Stimulated activated CD8-positive, alpha-beta memory T cell treated with anti-CD3 and anti-CD28 coated beads, Interleukin-2, amount 100 ng/mL, for 1 hour (primary cell): Measurements from ENCODE around the gene TEKT2.

ENCODE experiments used
- DNase-seq, 2 donors: peaks; one replicate each; pipeline ENCODE4 v3.0.0-alpha.2; 2020; ENCODE audit warnings: low read depth in 2 of 2

Gene TEKT2, protein sequence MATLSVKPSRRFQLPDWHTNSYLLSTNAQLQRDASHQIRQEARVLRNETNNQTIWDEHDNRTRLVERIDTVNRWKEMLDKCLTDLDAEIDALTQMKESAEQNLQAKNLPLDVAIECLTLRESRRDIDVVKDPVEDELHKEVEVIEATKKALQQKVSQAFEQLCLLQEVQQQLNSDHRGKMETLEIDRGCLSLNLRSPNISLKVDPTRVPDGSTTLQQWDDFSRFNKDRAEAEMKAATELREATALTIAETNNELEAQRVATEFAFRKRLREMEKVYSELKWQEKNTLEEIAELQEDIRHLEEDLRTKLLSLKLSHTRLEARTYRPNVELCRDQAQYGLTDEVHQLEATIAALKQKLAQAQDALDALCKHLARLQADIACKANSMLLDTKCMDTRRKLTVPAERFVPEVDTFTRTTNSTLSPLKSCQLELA

DNA sequence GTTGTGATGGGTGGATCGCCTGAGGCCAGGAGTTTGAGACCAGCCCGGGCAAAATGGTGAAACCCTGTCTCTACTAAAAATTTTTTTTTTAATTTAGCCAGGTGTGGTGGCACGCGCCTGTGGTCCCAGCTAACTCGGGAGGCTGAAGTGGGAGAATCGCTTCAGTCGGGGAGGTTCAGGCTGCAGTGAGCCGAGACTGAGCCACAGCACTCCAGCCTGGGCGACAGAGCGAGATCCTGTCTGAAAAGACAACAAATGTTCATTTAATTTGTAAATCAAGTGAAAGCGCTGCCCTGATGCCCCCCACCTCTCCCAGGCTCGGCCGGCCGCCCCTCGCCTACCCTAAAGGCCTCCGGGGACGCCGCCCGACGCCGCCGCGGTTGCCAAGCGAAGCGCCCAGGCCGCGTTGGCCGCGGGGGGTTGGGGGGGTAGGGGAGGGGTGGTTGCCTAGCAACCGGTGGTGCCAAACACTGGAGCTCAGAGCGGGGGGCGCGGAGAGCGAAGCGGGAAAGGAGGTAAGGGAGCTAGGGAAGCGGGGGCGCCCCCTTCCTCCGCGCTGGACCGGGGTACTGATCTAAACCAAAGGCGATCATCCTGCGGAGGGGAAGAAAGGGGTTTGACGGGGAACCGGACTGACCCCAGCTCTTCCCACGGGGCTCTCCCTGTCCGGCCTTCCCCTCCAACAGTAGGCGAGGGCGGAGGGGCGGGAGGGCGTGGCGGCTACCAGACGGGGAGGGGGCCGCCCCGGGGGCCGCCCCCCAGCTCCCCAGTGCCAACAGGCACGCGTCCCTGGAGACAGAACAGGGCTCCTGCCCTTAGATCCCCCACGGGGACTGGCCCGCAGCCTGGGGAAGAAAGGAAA lies at the start of gene TEKT2:
Gene TEKT2, plus strand, starts transcription at position 460 of the 862 bp plus-strand sequence. CDS start 828 bp downstream, outside the sequence.
- DNase-seq = no peak

DNA sequence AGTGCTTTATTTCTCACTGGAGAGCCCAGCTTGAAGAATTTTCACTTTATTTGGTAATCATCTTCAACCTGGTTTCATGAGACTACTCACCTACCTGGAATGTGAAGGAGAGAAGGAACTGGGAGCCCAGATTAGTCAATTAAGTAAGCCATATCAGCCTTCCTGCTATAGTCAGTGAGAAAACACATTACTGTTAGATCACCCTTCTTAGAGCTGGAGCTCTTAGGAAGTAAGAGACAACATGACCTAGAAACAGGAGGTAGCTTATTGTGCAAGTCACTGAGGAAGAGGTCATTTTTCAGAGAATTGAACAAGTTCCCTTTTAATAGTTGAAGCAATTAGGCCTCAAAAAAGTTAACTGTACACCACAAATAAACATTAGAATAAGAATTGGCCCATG lies 49.2 kb upstream of the TEKT2 start:
- DNase-seq = no peak

DNA sequence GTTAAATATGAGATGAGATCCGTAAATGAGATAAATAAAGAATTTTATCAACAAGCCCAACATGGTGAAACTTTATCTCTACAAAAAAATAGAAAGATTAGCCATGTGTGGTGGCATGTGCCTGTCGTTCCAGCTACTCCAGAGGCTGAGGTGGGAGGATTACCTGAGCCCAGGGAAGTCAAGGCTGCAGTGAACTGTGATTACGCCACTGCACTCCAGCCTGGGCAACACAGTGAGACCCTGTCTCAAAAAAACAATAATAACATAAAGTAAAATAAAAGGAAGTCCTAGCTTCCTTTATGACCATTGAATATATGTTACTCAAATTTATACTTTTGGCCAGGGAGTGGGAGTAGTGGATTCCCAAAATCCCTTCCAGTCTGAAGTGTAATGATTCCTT lies 48.7 kb upstream of the TEKT2 start:
- no peak for DNase-seq

DNA sequence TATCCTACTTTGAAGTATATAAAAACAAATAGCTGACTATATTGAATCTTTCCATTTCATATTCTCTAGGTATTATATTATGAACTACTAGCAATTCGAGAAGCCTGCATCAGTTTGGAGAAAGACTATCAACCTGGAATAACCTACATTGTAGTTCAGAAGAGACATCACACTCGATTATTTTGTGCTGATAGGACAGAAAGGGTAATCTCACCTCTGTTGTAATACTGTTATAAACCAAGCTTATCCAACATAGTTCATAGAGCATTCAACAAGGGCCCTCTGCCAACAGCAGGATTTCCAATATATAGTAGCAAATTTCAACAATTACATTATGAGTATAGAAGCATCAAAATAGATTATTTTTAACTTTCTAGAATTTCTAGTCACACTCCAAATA lies 43.7 kb upstream of the TEKT2 start:
- DNase-seq = no peak

DNA sequence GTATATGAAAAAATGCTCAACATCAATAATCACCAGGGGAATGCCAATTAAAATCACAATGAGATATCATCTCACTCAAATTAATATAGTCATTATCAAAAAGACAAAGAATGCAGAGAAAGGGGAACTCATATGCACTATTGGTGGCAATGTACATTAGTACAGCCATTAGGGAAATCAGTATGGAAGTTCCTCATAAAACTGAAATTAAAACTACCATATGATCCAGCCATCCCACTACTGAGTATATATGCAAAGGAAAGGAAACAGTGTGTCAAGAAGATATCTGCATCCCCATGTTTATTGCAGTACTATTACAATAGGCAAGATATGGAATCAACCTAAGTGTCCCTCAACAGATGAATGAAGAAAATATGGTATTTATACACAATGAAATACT lies 32.1 kb upstream of the TEKT2 start:
- DNase-seq = no peak

DNA sequence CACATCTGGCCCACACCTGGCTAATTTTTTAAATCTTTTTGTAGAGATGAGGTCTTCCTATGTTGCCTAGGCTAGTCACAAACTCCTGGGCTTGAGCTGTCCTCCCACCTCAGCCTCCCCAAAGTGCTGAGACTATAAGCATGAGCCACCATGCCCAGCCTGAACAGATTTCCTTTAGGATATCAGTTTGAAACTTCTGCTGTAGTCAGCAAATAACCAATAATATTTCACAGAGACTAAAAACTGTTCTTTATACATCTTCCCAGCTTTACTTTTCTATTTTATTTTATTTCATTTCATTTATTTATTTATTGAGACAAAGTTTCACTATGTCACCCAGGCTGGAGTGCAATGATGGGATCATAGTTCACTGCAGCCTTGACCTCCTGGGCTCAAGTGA lies 29.9 kb upstream of the TEKT2 start:
- DNase-seq = no peak

DNA sequence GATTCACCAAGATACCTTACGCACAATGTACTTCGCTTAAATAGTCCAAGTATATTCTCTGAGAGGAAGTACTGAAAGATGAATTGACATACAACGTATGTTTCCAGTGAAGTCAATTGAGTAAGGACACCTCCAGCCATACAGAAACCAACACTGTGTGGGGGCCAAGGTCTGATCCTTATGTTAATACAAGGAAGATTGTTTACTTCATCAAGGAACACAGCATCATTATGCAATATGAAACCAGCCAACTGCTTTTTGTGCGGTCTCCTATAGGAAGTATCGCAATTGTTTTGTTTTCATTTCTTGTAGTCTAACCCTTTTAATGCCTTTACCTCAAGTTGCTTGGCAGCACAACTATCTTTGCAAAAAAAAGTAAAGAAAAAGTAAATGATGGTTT lies 28.2 kb upstream of the TEKT2 start:
- DNase-seq = no peak

DNA sequence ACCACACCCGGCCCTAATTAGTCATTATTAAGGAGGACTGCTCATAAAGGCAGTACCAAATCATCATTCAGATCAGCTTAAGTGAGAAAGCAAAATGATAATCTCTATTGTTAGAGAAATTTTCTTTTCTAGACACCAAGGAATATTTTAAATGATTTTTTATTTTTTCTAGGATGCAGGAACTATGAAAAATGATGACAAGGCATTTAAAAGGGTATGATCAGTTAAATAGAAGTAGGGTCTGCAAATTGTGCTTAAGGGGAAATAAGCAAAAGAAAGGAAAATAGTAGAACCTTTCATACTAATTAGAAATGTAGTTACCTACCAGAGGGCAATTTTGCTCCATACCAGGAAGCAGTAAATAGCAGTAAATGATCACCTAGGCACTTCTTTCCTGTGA lies 21.6 kb upstream of the TEKT2 start:
- no peak for DNase-seq

DNA sequence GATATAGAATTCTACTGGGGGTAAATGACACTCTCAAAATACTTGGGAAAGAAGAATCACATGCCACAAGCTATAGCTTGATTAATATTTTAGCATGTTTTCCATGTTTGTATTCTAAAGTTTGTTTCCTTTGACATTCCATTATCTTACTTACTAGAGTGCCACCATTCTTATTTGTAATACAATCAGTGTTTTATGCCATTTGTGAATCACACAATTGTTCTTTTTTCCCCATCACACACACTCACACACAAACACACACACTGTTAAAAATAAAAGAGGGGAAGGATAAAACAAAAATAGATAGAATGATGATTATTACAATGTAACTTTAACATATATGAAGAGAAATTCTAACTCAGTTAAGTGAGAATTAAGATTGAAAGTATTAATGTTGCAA lies 16.0 kb upstream of the TEKT2 start:
- no peak for DNase-seq

DNA sequence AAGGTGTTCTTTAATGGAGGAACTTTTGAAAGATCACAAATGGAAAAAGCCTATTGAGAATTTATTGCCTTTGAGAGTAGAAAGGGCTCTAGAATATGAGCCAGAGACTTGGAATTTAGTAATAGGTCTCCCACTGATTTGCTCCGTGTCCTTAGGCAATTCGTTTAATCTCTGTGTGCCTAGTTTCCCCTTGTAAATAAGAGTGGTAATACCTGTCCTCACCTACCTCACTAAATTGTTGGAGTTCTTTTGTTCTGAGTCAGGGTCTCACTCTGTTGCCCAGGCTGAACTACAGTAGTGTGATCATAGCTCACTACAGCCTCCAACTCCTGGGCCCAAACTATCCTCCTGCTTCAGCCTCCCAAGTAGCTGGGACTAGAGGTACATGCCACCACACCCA lies 15.0 kb upstream of the TEKT2 start:
- DNase-seq = no peak

DNA sequence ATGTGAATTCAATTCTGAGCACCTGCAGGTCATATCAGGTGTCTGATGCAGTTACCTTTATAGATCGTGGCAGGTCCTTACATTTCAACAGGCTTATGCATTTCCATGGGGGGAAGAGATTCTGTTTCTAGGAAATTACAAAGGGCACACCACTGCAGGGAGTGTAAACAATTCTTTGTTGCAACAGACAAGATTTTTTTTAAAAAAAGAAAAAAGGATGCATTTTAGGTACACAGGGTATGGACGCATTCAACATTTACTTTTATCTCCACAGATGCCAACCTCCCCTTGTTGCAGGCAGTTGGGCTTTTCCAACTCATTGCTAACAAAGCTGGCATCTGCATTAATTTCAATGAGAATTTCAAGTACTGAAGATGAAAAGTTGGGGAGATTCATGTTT lies 13.5 kb upstream of the TEKT2 start:
- DNase-seq = no peak

DNA sequence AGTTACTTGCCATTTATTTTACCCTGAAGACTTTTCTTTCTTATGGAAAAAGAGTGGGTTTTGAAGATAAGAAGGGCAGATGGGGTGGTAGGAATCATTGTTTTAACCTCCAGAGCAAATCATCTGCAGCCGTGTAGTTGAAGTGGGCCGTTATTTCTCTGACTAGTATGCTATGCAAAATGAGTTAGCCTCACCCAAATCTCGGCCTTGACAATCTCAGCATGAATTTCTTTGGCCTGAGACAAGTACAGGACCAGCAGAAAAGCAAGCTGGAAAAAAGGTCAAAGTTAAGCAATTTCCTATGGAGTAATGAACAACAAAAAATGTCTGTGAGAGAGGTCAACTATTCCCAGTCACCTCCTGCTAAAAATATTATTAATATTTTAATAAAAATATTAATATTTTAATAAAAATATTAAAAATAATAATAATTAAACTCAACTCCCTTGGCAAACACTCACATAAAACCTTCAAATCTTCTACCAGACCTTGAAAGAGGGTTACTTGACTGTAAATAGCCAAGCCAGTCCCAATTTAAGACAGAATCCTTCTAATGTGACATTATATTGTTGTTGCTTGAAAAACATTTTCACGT lies 6.8 kb upstream of the TEKT2 start:
- DNase-seq = no peak

DNA sequence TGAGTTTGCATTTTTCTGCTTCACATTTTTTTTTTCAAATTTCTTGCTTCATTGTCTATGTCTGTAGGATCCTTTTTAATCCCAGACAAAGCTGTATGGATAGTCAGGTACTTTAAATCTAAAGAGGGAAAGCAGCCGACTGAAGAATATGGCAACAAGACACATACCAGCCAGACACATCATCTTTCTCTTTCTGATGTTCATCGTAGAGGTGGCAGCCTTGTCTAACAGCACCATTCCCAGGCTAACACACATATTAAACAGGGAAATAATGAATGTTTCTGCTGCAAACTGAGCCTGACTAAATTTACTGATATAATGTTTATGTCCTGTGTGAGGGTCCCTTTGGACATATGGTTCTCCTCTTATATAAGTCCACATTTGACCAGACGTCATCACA lies 3.7 kb upstream of the TEKT2 start:
- DNase-seq = no peak

DNA sequence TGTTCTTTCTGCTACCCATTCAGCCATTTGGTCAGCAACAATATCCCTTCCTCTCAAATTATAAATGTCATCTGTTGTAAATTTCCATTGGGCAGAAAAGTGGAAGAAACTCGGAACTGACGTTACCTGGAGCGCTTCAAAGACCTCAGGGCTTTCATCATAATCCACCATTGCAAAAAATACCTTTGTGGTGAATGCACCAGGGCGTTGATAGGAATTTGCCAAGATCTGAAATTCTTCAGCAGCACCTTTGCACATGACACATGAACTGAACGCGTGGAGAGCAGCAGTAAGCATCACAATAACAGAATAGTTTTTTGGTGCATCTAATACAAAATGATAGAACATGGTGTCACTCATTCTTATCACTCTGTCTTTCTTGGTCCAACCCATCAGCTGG lies 3.1 kb upstream of the TEKT2 start:
- DNase-seq = no peak

DNA sequence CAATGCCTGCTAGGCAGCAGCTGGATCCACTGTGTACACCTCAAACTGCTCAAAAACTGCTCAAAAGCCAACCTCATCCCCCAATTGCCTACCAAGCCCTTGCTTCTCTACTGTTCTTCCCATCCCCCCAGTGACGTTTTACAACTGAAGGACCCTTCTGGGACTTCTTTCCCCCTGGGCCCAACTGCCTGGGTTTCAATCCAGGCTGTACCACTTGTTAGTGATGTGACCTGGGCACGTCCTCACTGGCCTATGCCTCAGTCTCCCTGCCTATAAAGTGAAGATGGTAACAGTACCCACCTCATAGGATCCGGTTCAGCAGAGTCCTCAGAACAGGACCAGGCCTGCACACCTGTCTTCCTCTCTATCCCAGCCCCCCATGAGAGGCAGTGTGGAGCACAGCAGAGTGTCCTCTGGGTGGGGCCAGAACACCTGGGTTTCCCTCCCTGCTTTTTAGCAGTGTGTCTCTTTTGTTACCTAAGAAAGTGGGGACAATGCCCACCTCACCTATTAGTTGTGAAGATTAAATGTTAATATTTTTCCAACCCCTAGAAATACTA lies 1.9 kb upstream of the TEKT2 start:
- no peak for DNase-seq

DNA sequence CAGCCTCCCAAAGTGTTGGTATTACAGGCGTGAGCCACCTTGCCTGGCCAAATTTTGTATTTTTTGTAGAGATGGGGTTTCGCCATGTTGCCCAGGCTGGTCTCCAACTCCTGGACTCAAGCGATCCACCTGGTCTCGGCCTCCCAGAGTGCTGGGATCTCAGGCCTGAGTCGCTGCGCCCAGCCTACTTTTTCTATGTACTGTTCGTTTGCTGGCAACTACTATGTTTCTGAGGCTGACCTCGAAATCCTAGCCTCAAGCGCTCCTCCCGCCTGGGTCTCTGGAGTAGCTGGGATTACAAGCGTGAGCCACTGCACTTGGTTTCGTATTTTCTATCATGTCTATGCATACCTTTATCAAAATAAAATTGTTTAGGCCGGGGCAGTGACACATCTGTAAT lies 675 bp upstream of the TEKT2 start:
- no peak for DNase-seq

DNA sequence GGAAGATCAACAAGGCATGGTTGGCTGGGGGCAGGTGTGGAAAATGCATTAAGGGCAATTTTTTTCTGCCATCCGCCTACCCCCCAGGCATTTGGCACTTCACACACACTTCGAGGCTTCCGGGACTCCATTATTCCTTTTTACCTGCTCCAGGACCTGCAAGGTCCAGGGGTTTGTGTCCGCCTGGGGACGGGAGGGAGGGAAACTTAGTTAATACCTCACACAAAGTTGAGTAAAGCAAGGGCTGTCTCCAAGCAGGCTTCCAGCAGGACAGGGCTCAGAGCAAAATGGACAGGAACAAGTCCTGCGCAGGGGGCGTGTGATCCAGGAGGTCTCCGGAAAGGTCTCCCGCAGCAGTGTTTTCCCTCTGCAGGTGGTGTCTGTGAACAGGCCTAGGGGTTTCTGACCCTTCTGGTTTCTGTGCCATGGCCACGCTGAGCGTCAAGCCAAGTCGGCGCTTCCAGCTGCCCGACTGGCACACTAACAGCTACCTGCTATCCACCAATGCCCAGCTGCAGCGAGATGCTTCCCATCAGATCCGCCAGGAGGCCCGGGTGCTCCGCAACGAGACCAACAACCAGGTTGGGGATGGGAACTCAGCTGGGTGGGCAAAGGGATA lies 712 bp downstream of the TEKT2 start:
- DNase-seq = no peak

DNA sequence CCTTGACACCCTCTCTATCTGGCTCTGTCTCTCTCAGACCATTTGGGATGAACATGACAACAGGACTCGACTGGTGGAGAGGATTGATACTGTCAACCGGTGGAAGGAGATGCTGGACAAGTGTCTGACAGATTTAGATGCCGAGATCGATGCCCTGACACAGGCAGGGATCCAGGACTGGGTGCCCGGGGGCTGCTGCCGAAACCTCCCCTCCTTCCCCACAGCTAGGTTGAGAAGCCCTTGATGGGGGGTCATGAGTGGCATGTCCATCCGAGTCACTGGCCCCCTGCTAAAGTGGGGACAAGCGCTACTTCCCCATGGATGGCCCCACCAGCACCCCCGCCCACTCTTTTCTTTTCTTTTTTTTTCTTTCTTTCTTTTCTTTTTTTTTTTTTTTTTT lies 1.2 kb downstream of the TEKT2 start:
- no peak for DNase-seq

DNA sequence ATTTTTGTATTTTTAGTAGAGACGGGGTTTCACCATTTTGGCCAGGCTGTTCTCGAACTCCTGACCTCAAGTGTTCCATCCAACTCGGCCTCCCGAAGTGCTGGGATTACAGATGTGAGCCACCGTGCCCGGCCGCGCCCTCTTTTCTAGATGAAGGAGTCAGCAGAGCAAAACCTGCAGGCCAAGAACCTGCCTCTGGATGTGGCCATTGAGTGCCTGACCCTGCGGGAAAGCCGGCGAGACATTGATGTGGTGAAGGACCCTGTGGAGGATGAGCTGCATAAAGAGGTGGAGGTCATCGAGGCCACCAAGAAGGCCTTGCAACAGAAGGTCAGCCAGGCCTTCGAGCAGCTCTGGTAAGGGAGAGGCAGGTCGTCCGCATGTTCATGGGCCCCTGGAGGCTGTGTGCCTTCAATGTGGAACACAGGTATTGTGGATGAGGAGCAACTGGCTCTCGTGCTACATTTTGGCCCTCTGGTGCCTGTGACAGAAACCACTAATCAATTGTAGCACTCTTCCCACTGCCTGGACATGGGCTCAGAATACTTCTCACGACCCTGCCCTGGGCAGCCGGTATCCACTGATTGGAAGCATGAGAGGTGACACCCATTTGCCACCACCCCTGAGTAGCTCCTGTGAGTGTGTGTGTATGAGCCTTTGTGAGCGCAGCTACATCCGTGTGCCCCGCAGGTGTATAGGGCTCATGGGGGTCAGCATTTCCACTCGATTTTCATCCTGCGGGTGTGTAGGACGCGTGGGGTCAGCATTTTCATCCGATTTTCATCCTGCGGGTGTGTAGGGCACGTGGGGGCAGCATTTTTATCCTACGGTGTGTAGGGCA lies 2.0 kb downstream of the TEKT2 start:
- no peak for DNase-seq

DNA sequence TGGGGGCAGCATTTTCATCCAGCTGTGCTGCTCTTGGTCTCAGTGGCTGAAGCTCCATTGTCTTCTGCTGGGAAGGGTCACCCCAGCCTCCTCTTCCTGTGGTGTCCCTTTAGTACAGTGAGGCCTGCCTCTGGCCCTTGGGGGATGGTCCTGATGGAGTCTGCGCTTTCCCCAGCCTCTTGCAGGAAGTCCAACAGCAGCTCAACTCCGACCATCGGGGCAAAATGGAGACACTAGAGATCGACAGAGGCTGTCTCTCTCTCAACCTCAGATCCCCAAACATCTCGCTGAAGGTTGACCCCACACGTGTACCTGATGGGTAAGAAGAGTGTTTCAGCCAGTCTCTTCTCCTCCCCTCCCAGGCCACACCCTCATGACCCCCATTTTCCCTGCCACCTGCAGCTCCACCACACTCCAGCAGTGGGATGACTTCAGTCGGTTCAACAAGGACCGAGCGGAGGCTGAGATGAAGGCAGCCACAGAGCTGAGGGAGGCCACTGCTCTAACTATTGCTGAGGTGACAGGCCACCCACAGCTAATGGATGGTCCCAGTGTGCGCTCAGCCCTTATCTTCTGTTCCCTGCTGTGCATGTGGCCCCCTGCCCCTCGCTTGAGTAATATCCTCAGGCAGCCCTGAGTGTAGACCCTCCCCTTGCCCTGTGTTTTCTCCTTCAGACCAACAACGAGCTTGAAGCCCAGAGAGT lies 2.8 kb downstream of the TEKT2 start:
- no peak for DNase-seq
